Vagina (tissue), 2 donors: Measurements from ENCODE around the gene ADORA2A.

Experiments
- POLR2A ChIP-seq, 2 donors: fragments of 450-650 bp; IDR thresholded peaks; one replicate each; pipeline ENCODE4 v1.6.1; 2017; ENCODE audit warnings: antibody characterized with exemption in 2 of 2, mild to moderate bottlenecking in 2 of 2, moderate library complexity in 2 of 2
- TF ChIP-seq, protein P1 (sequence below), 3 experiments: fragments of 450-650 bp in 2 of 3; fragments of 200-600 bp in 1 of 3; sonication (generic) in 1 of 3; IDR thresholded peaks; one replicate each; pipeline ENCODE4 v1.5.1; 2017 to 2019; ENCODE audit warnings: antibody characterized with exemption in 3 of 3, mild to moderate bottlenecking in 2 of 3, moderate library complexity in 2 of 3

DNA sequence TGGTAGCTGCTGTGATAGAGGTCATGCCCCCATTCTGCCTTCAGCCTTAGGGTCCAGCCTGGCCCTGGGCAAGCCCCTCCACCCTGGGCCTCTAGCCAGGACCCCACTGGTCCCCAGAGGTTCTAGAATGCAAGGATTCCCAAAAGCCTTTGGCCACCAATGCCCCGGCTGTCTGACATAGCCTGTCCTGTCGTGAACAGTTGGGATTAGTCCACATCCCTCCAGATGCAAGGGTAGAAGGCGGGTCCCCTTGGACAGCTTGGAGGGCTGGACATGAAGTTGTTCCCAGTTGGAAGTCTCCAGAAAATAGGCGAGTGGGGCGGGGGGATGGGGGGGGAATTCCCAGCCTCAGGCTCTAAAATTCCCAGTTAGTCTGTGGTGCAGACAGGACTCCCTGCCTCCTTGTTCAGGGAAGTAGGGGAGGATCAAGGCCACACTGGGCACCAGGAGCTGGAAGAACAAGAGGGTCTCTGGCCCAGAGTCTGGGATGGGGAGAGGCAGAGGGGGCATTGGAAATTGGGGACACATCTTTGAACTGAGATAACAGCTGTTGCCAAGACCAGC, 5.2 kb upstream of the ADORA2A start:
- no peak for TF ChIP-seq POLR2A (IDR thresholded peaks at IDR 0.05)
- TF ChIP-seq, protein P1, sequence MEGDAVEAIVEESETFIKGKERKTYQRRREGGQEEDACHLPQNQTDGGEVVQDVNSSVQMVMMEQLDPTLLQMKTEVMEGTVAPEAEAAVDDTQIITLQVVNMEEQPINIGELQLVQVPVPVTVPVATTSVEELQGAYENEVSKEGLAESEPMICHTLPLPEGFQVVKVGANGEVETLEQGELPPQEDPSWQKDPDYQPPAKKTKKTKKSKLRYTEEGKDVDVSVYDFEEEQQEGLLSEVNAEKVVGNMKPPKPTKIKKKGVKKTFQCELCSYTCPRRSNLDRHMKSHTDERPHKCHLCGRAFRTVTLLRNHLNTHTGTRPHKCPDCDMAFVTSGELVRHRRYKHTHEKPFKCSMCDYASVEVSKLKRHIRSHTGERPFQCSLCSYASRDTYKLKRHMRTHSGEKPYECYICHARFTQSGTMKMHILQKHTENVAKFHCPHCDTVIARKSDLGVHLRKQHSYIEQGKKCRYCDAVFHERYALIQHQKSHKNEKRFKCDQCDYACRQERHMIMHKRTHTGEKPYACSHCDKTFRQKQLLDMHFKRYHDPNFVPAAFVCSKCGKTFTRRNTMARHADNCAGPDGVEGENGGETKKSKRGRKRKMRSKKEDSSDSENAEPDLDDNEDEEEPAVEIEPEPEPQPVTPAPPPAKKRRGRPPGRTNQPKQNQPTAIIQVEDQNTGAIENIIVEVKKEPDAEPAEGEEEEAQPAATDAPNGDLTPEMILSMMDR (IDR thresholded peaks at IDR 0.05), result no peak
